H9 (cell line): Measurements from ENCODE around the gene SDK2. TPM values are rescaled to one million over a fixed set of nuclear protein-coding genes. Genes with fewer than 3 reads are reported as not detected.

ENCODE experiments used
- DNase-seq: peaks from one replicate; pipeline ENCODE4 v3.0.0-alpha.2; 2017
- H2AFZ ChIP-seq: one replicate; pipeline ENCODE4 v1.6.1; 2013; ENCODE audit warnings: mild to moderate bottlenecking, low read length, control low read depth, moderate library complexity
- H2AK5ac ChIP-seq: 2 replicates; pipeline ENCODE4 v1.6.1; 2013; ENCODE audit warnings: low read length, control low read depth, mixed read lengths; ENCODE audit not compliant: insufficient read length
- H2BK120ac ChIP-seq: one replicate; pipeline ENCODE4 v1.6.1; 2013; ENCODE audit warnings: low read depth, mild to moderate bottlenecking, low read length, control low read depth, inconsistent platforms; ENCODE audit not compliant: poor library complexity, severe bottlenecking
- H2BK12ac ChIP-seq: 2 replicates; pipeline ENCODE4 v1.6.1; 2013; ENCODE audit warnings: low read length, control low read depth, mixed read lengths, low read depth; ENCODE audit not compliant: insufficient read length
- H2BK15ac ChIP-seq: 2 replicates; pipeline ENCODE4 v1.6.1; 2013; ENCODE audit warnings: low read depth, low read length, control low read depth
- H2BK20ac ChIP-seq: one replicate; pipeline ENCODE4 v1.6.1; 2013; ENCODE audit warnings: low read depth, mild to moderate bottlenecking, low read length, control low read depth, inconsistent platforms; ENCODE audit not compliant: poor library complexity, severe bottlenecking
- H2BK5ac ChIP-seq: 2 replicates; pipeline ENCODE4 v1.6.1; 2013; ENCODE audit warnings: low read length, control low read depth, mixed read lengths; ENCODE audit not compliant: insufficient read length
- H3K14ac ChIP-seq: 2 replicates; pipeline ENCODE4 v1.6.1; 2013; ENCODE audit warnings: low read length, control low read depth; ENCODE audit not compliant: insufficient read depth
- H3K18ac ChIP-seq: 2 replicates; pipeline ENCODE4 v1.6.1; 2013; ENCODE audit warnings: low read depth, mild to moderate bottlenecking, mixed read lengths, low read length, control low read depth; ENCODE audit not compliant: insufficient read length
- H3K23ac ChIP-seq: 2 replicates; pipeline ENCODE4 v1.6.1; 2013; ENCODE audit warnings: low read length, control low read depth, mixed read lengths, low read depth; ENCODE audit not compliant: insufficient read length
- H3K23me2 ChIP-seq: 2 replicates; pipeline ENCODE4 v1.6.1; 2013; ENCODE audit warnings: low read depth, mild to moderate bottlenecking, mixed read lengths, low read length, control low read depth; ENCODE audit not compliant: insufficient read length, poor library complexity, severe bottlenecking
- H3K27ac ChIP-seq: 2 replicates; pipeline ENCODE4 v1.5.1; 2013; ENCODE audit warnings: low read length, control low read depth, mixed read lengths, low read depth; ENCODE audit not compliant: insufficient read length
- H3K27me3 ChIP-seq: 2 replicates; pipeline ENCODE4 v1.6.1; 2013; ENCODE audit warnings: low read length, control low read depth, inconsistent platforms; ENCODE audit not compliant: insufficient read depth
- H3K4ac ChIP-seq: 2 replicates; pipeline ENCODE4 v1.6.1; 2013; ENCODE audit warnings: low read depth, mild to moderate bottlenecking, control low read depth, inconsistent platforms, low read length, moderate library complexity
- H3K4me1 ChIP-seq: 2 replicates; pipeline ENCODE4 v1.6.1; 2013; ENCODE audit warnings: low read length, control low read depth, inconsistent platforms; ENCODE audit not compliant: insufficient read depth
- H3K4me2 ChIP-seq: 2 replicates; pipeline ENCODE4 v1.6.1; 2013; ENCODE audit warnings: low read length, control low read depth, mixed read lengths; ENCODE audit not compliant: insufficient read length, insufficient read depth
- H3K56ac ChIP-seq: 2 replicates; pipeline ENCODE4 v1.6.1; 2013; ENCODE audit warnings: low read depth, mild to moderate bottlenecking, mixed read lengths, low read length, control low read depth; ENCODE audit not compliant: insufficient read length
- H3K79me1 ChIP-seq: 2 replicates; pipeline ENCODE4 v1.6.1; 2013; ENCODE audit warnings: low read depth, mild to moderate bottlenecking, moderate library complexity, low read length, control low read depth, inconsistent platforms; ENCODE audit not compliant: insufficient read depth, poor library complexity, severe bottlenecking
- H3K79me2 ChIP-seq: 2 replicates; pipeline ENCODE4 v1.6.1; 2013; ENCODE audit warnings: low read length, control low read depth, inconsistent platforms; ENCODE audit not compliant: insufficient read depth
- H3K9ac ChIP-seq: 2 replicates; pipeline ENCODE4 v1.6.1; 2013; ENCODE audit warnings: low read length, control low read depth, mixed read lengths; ENCODE audit not compliant: insufficient read length; ENCODE audit errors: extremely low read depth
- H3K9me3 ChIP-seq: one replicate; pipeline ENCODE4 v1.6.1; 2013; ENCODE audit warnings: low read depth, low read length, inconsistent platforms; ENCODE audit not compliant: control insufficient read depth
- H3T11ph ChIP-seq: one replicate; pipeline ENCODE4 v1.6.1; 2013; ENCODE audit warnings: mild to moderate bottlenecking, low read length, control low read depth, inconsistent platforms
- H4K20me1 ChIP-seq: one replicate; pipeline ENCODE4 v1.6.1; 2013; ENCODE audit not compliant: control insufficient read depth, insufficient read length, insufficient read depth
- H4K5ac ChIP-seq: 2 replicates; pipeline ENCODE4 v1.6.1; 2013; ENCODE audit warnings: low read depth, mild to moderate bottlenecking, mixed read lengths, low read length, control low read depth; ENCODE audit not compliant: insufficient read length
- H4K8ac ChIP-seq: replicated peaks from 2 replicates; pipeline ENCODE4 v1.6.1; 2013; ENCODE audit warnings: low read length, control low read depth, mixed read lengths, low read depth; ENCODE audit not compliant: insufficient read length
- H4K91ac ChIP-seq: 2 replicates; pipeline ENCODE4 v1.6.1; 2013; ENCODE audit warnings: low read depth, mild to moderate bottlenecking, moderate library complexity, mixed read lengths, low read length, control low read depth; ENCODE audit not compliant: insufficient read length
- H3K27ac Mint-ChIP-seq, 3 experiments: 2 replicates in 2 of 3; 3 replicates in 1 of 3; pipeline ENCODE4 v1.8.0; 2020 to 2021; ENCODE audit warnings: mixed read lengths in 3 of 3, mild to moderate bottlenecking in 1 of 3, moderate library complexity in 1 of 3
- H3K27me3 Mint-ChIP-seq: 2 replicates; pipeline ENCODE4 v1.8.0; 2021; ENCODE audit warnings: low read depth, mild to moderate bottlenecking, moderate library complexity, mixed read lengths
- H3K36me3 Mint-ChIP-seq, 3 experiments: 2 replicates in 2 of 3; 3 replicates in 1 of 3; pipeline ENCODE4 v1.8.0; 2020 to 2021; ENCODE audit warnings: low read depth in 3 of 3, mixed read lengths in 3 of 3; ENCODE audit not compliant: insufficient read depth in 1 of 3
- H3K4me1 Mint-ChIP-seq, 2 experiments: 2 replicates each; pipeline ENCODE4 v1.8.0; 2020; ENCODE audit warnings: mixed read lengths in 2 of 2
- H3K4me3 Mint-ChIP-seq, 2 experiments: 2 replicates in 1 of 2; 3 replicates in 1 of 2; pipeline ENCODE4 v1.8.0; 2020 to 2021; ENCODE audit warnings: mild to moderate bottlenecking in 2 of 2, mixed read lengths in 2 of 2, moderate library complexity in 1 of 2
- H3K9me3 Mint-ChIP-seq, 2 experiments: 2 replicates in 1 of 2; 3 replicates in 1 of 2; pipeline ENCODE4 v1.8.0; 2020; ENCODE audit warnings: mild to moderate bottlenecking in 2 of 2, mixed read lengths in 2 of 2, moderate library complexity in 1 of 2
- CTCF ChIP-seq: fragments of 200-600 bp; sonication (generic); conservative IDR thresholded peaks from 3 replicates; pipeline ENCODE4 v1.8.0; 2021; ENCODE audit warnings: antibody characterized with exemption, mild to moderate bottlenecking
- WGBS: extraction: QIAGEN DNeasy Blood & Tissue Kit; methylation state at CpG from one replicate; pipeline ENCODE4 v1.1.7; 2013; ENCODE audit warnings: missing lambda C conversion rate, low lambda C conversion rate, mixed read lengths; ENCODE audit not compliant: insufficient read length; ENCODE audit errors: extremely low coverage; 5-methylcytosine and 5-hydroxymethylcytosine counted together
- total RNA-seq: library from RNA; stranded (reverse); gene quantifications from 2 replicates; pipeline ENCODE4 v1.2.1, GENCODE V29; 2021

SDK2 gene
- total RNA-seq, 1 experiment from 2014 or later: 9.1 TPM

- no peaks in the 10 kb centered on the region for H3K79me1 ChIP-seq
- no peak overlapping the region for H3K23ac ChIP-seq
- no peak overlapping the region for H2BK120ac ChIP-seq
- H3K23me2 ChIP-seq: no peaks in the 10 kb centered on the region
- H4K8ac ChIP-seq: no peak overlapping the region
- no peak overlapping the region for H3K56ac ChIP-seq
- no peaks in the 10 kb centered on the region for H3K79me2 ChIP-seq
- no peak overlapping the region; the same call in 1 of the 2 replicates for H3K14ac ChIP-seq
- no peaks in the 10 kb centered on the region for H3K4me1 ChIP-seq
- Mint-ChIP-seq H3K9me3 (peaks cover 6 to 10% of the 10 kb centered on the region in 2 experiments; a peak in 3 of 5 replicates), H3K36me3 (peaks cover 10 to 45% (median 16%) of the 10 kb centered on the region in 3 experiments), H3K4me1 (no peaks in the 10 kb centered on the region), H3K27ac (peak overlapping the region in 2 of 3 experiments; percentile 5 to 42; a peak in 3 of 7 replicates), H3K27me3 (no peaks in the 10 kb centered on the region), H3K4me3 (peak overlapping the region in 1 of 2 experiments; percentile 21; a peak in 1 of 5 replicates)
- no CpG with 5 or more reads among the region's 11 CpGs for WGBS
- no peak overlapping the region for H3K18ac ChIP-seq
- H2BK12ac ChIP-seq: no peak overlapping the region
- peak; percentile 26 for DNase-seq
- no peak overlapping the region for H3T11ph ChIP-seq
- H3K27ac ChIP-seq: no peak overlapping the region
- no peaks in the 10 kb centered on the region for H3K27me3 ChIP-seq
- H3K4ac ChIP-seq: no peak overlapping the region
- no peak overlapping the region for H2BK15ac ChIP-seq
- no peak overlapping the region for H2AK5ac ChIP-seq
- TF ChIP-seq CTCF: no peak
- no peak overlapping the region for H2AFZ ChIP-seq
- H3K9me3 ChIP-seq: no peaks in the 10 kb centered on the region
- no peak overlapping the region for H4K91ac ChIP-seq
- H4K20me1 ChIP-seq: no peaks in the 10 kb centered on the region
- no peak overlapping the region for H2BK5ac ChIP-seq
- no peak overlapping the region for H4K5ac ChIP-seq
- H3K9ac ChIP-seq: no peak overlapping the region
- no peak overlapping the region for H2BK20ac ChIP-seq
- H3K4me2 ChIP-seq: no peak overlapping the region
These were observed 233.5 kb downstream of the SDK2 start for GRCh38 chr17:73410586-73411312.
